Upper lobe of left lung (tissue), 6 donors: Measurements from ENCODE around the gene TTC23L. TPM values are rescaled to one million over a fixed set of nuclear protein-coding genes. Genes with fewer than 3 reads are reported as not detected.

Source experiments
- ATAC-seq, 2 donors: fragments of 200-7000 bp; cut with Tn5 transposase; one replicate each; pipeline ENCODE4 v1.9.1; 2022; ENCODE audit warnings: mild to moderate bottlenecking in 2 of 2, moderate library complexity in 2 of 2; ENCODE audit not compliant: low FRiP score in 2 of 2
- DNase-seq, 2 donors: peaks; one replicate each; pipeline ENCODE4 v3.0.0-alpha.2; 2019 to 2020
- H3K27ac ChIP-seq, 4 donors: fragments of 200-600 bp; sonication (generic); one replicate each; pipeline ENCODE4 v1.5.1; 2016 to 2019
- H3K27me3 ChIP-seq, 4 donors: fragments of 200-600 bp; sonication (generic); one replicate each; pipeline ENCODE4 v1.5.1; 2017 to 2019
- H3K36me3 ChIP-seq, 4 donors: fragments of 200-600 bp; sonication (generic); one replicate each; pipeline ENCODE4 v1.5.1; 2016 to 2019
- H3K4me1 ChIP-seq, 4 donors: fragments of 200-600 bp; sonication (generic); one replicate each; pipeline ENCODE4 v1.5.1; 2018 to 2019
- H3K4me3 ChIP-seq, 4 donors: fragments of 200-600 bp; sonication (generic); one replicate each; pipeline ENCODE4 v1.5.1; 2017 to 2019; ENCODE audit warnings: mild to moderate bottlenecking in 2 of 4, moderate library complexity in 1 of 4
- H3K9me3 ChIP-seq, 4 donors: fragments of 200-600 bp; sonication (generic); one replicate each; pipeline ENCODE4 v1.5.1; 2018 to 2019
- EP300 ChIP-seq, 4 donors: sonication (generic); formaldehyde crosslinking; IDR thresholded peaks; one replicate each; pipeline ENCODE4 v1.5.1; 2017; ENCODE audit warnings: antibody characterized with exemption in 4 of 4, control low read depth in 2 of 4
- POLR2A ChIP-seq, 4 donors: fragments of 450-650 bp; IDR thresholded peaks; one replicate each; pipeline ENCODE4 v1.5.1; 2016 to 2017; ENCODE audit warnings: antibody characterized with exemption in 4 of 4, mild to moderate bottlenecking in 2 of 4
- POLR2AphosphoS5 ChIP-seq, 2 donors: sonication (generic); formaldehyde crosslinking; IDR thresholded peaks; one replicate each; pipeline ENCODE4 v1.5.1; 2017; ENCODE audit warnings: antibody characterized with exemption in 2 of 2
- WGBS, 2 donors: methylation state at CpG; one replicate each; pipeline ENCODE4 v1.1.5; 2017 to 2018; 5-methylcytosine and 5-hydroxymethylcytosine counted together
- total RNA-seq, 6 donors: library from RNA; depleted of rRNA in 4 of 6; stranded (reverse); fragments of >200 nt in 4 of 6; gene quantifications; one replicate each; pipeline versions ENCODE4 v1.1.0 to v1.2.1, GENCODE V29; 2016 to 2021
- TF ChIP-seq, protein P1 (sequence below), 6 experiments: fragments of 450-650 bp in 4 of 6; fragments of 200-600 bp in 2 of 6; sonication (generic) in 2 of 6; IDR thresholded peaks; one replicate each; pipeline ENCODE4 v1.5.1; 2016 to 2019; ENCODE audit warnings: antibody characterized with exemption in 6 of 6
- donor health status: DM: no; HTN: no; CAD: no; lungs with moderate emphysema.
- donor health status: DM: no; HTN: yes; CAD: no; lungs with severe emphysema.

TTC23L gene, protein sequence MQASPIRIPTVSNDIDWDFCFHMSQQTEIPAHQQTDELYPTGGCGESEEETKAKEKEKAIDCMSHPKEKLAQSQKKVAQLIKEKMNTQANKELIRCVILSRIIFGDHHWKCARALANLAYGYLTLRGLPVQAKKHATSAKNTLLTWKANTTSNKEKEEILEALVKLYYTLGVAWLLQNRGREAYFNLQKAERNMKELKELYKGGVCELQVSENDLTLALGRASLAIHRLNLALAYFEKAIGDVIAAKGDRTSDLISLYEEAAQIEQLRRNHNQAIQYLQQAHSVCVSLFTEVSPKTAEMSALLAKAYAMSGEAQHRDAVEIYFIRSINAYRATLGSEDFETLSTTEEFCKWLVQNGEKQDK
- 1 to 10 TPM in 3 of 6 donors, under 1 TPM in 2, not detected in 1; 0.11 to 4.7 (median 1.0) TPM for total RNA-seq

- Histone ChIP-seq H3K4me3 (peak within 1 kb of the TSS; percentile 36 to 94 (median 76)), H3K27me3 (no peaks in the 10 kb centered on the region), H3K4me1 (peaks cover 0 to 11% (median 9%) of the 10 kb centered on the region in 4 donors), H3K36me3 (no peaks in the 10 kb centered on the region), H3K9me3 (no peaks in the 10 kb centered on the region), H3K27ac (peak within 1 kb of the TSS; percentile 57 to 75 (median 71))
- TF ChIP-seq EP300 (IDR thresholded peaks at IDR 0.05) = no peak
- TF ChIP-seq, protein P1, sequence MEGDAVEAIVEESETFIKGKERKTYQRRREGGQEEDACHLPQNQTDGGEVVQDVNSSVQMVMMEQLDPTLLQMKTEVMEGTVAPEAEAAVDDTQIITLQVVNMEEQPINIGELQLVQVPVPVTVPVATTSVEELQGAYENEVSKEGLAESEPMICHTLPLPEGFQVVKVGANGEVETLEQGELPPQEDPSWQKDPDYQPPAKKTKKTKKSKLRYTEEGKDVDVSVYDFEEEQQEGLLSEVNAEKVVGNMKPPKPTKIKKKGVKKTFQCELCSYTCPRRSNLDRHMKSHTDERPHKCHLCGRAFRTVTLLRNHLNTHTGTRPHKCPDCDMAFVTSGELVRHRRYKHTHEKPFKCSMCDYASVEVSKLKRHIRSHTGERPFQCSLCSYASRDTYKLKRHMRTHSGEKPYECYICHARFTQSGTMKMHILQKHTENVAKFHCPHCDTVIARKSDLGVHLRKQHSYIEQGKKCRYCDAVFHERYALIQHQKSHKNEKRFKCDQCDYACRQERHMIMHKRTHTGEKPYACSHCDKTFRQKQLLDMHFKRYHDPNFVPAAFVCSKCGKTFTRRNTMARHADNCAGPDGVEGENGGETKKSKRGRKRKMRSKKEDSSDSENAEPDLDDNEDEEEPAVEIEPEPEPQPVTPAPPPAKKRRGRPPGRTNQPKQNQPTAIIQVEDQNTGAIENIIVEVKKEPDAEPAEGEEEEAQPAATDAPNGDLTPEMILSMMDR (IDR thresholded peaks at IDR 0.05) = no peak
- TF ChIP-seq POLR2A (IDR thresholded peaks at IDR 0.05) = peak in 3 of 4 donors; percentile 17 to 79 (median 57)
- TF ChIP-seq POLR2AphosphoS5 (IDR thresholded peaks at IDR 0.05) = peak; percentile 57 to 70
- ATAC-seq = peak; percentile 95
- DNase-seq = peak; percentile 93 to 94
- 1 to 2% methylated on average over 17 to 52 of the region's 73 CpGs for WGBS, 2 donors
Measured at GRCh38 chr5:34838785-34839714, at the start of gene TTC23L. Gene TTC23L, plus strand, starts transcription at chr5:34839164. Its CDS starts 1,508 bp downstream, at chr5:34840672.

DNA sequence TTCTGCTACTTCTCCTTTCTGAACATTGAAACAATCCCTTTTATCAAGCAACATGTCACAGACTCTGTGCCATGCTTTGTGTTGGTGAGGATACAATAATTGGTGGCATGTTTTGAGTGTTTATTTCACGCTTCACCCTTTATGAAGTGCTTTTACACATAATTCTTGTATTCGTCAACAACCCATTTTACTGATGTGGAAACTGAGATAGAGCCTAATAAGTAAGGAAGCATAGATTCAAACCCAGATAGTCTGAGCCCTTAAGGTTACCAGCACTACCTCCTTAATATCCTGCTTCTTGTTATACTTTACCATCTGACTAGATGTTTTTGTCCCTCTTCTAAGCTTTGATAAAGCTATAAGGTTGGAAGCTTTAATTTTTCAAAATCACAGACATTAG is 49.3 kb upstream of the TTC23L start:
- Histone ChIP-seq H3K27ac (no peak overlapping the region), H3K27me3 (no peaks in the 10 kb centered on the region), H3K4me3 (no peak overlapping the region), H3K36me3 (no peaks in the 10 kb centered on the region), H3K4me1 (peaks cover 0 to 9% (median 6%) of the 10 kb centered on the region in 4 donors), H3K9me3 (peaks cover 0 to 8% (median 1%) of the 10 kb centered on the region in 4 donors)
- ATAC-seq (no peak), DNase-seq (no peak)
- TF ChIP-seq, protein P1 (IDR thresholded peaks at IDR 0.05) = no peak
- TF ChIP-seq POLR2A (IDR thresholded peaks at IDR 0.05) (no peak), EP300 (IDR thresholded peaks at IDR 0.05) (no peak), POLR2AphosphoS5 (IDR thresholded peaks at IDR 0.05) (no peak)
- 88 to 98% methylated on average over 2 of the region's 2 CpGs for WGBS, 2 donors

DNA sequence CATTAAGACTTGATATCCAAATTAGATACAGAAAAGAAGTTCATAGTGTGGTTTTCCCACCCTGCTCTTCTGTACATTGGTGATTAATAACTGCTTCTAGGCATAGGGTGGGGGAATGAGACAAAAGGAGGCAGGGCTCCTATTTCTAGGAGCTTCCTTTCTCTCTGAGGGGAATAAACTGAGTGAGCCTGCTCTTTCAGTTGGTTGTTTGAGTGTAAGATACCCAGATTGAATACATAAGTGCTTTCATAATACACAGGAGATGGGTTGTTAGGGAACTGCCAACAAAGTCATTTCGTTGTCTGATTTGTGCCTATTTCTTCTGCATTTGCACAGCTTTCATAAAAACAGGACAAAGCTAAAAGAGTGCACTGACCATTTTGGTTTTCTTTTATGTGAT is 48.9 kb upstream of the TTC23L start:
- no peak for TF ChIP-seq POLR2AphosphoS5 (IDR thresholded peaks at IDR 0.05)
- TF ChIP-seq EP300 (IDR thresholded peaks at IDR 0.05) = no peak
- TF ChIP-seq, protein P1 (IDR thresholded peaks at IDR 0.05) = no peak
- TF ChIP-seq POLR2A (IDR thresholded peaks at IDR 0.05) = no peak
- 40 to 50% methylated on average over 1 of the region's 1 CpG for WGBS, 2 donors
- no peaks in the 10 kb centered on the region for H3K36me3 ChIP-seq
- no peaks in the 10 kb centered on the region for H3K27me3 ChIP-seq
- ATAC-seq (no peak), DNase-seq (no peak)
- no peak overlapping the region for H3K4me3 ChIP-seq
- H3K27ac ChIP-seq = no peak overlapping the region
- peaks cover 0 to 8% (median 1%) of the 10 kb centered on the region in 4 donors for H3K9me3 ChIP-seq
- peaks cover 0 to 9% (median 6%) of the 10 kb centered on the region in 4 donors for H3K4me1 ChIP-seq

GRCh38 chr5:34791761-34792244 is 47.2 kb upstream of the TTC23L start:
- H3K4me3 ChIP-seq = no peak overlapping the region
- WGBS, 2 donors = 85 to 91% methylated on average over 5 of the region's 5 CpGs
- DNase-seq = no peak
- no peak for TF ChIP-seq POLR2A (IDR thresholded peaks at IDR 0.05)
- TF ChIP-seq POLR2AphosphoS5 (IDR thresholded peaks at IDR 0.05) = no peak
- TF ChIP-seq, protein P1 (IDR thresholded peaks at IDR 0.05) = no peak
- no peak for TF ChIP-seq EP300 (IDR thresholded peaks at IDR 0.05)
- no peaks in the 10 kb centered on the region for H3K27me3 ChIP-seq
- peaks cover 0 to 5% (median 1%) of the 10 kb centered on the region in 4 donors for H3K9me3 ChIP-seq
- H3K27ac ChIP-seq = no peak overlapping the region
- H3K4me1 ChIP-seq = peaks cover 0 to 9% (median 6%) of the 10 kb centered on the region in 4 donors
- peak in 1 of 2 donors; percentile 58 for ATAC-seq
- H3K36me3 ChIP-seq = peaks cover 0 to 8% (median 0%) of the 10 kb centered on the region in 4 donors
